K562 (cell line): ENCODE data around the gene PLCB3. TPM values are rescaled to one million over a fixed set of nuclear protein-coding genes. Genes with fewer than 3 reads are reported as not detected.
A peak's percentile ranks its signal among the peaks of the same experiment; 100 is the strongest.

Experiments used
- CBX2 ChIP-seq: fragments of 200-600 bp; sonication (generic); IDR thresholded peaks from one replicate; pipeline ENCODE4 v1.6.1; 2012; ENCODE audit warnings: mild to moderate bottlenecking, low read length, inconsistent platforms; ENCODE audit not compliant: insufficient read depth, poor library complexity, severe bottlenecking
- CBX8 ChIP-seq: fragments of 200-600 bp; sonication (generic); IDR thresholded peaks from 2 replicates; pipeline ENCODE4 v1.6.1; 2012; ENCODE audit warnings: borderline replicate concordance, mixed run types, low read depth, mild to moderate bottlenecking, moderate library complexity, mixed read lengths, low read length, control low read depth, inconsistent platforms; ENCODE audit not compliant: poor library complexity, severe bottlenecking; ENCODE audit errors: extremely low read depth
- CEBPG ChIP-seq, 3 experiments: fragments of 200-800 bp in 1 of 3; sonication (Bioruptor generic) in 1 of 3; sonication (generic) in 1 of 3; formaldehyde crosslinking in 1 of 3; IDR thresholded peaks in 2 of 3; conservative IDR thresholded peaks in 1 of 3; 2 replicates each; pipeline versions ENCODE4 v1.6.1 to v1.8.0; 2016 to 2022; ENCODE audit warnings: missing compliant biosample characterization in 2 of 3, missing genetic modification characterization in 2 of 3, mild to moderate bottlenecking in 1 of 3, missing genetic modification reagents in 1 of 3
- DACH1 ChIP-seq: fragments of 450-650 bp; IDR thresholded peaks from 2 replicates; pipeline ENCODE4 v1.6.1; 2018; ENCODE audit not compliant: partially characterized antibody
- HDAC2 ChIP-seq: fragments of 450-650 bp; IDR thresholded peaks from 2 replicates; pipeline ENCODE4 v1.6.1; 2016; ENCODE audit warnings: mild to moderate bottlenecking
- HNRNPH1 ChIP-seq: fragments of 200-400 bp; formaldehyde crosslinking; optimal IDR thresholded peaks from 2 replicates; pipeline ENCODE3; 2017; ENCODE audit warnings: low read depth, mild to moderate bottlenecking, low read length, moderate library complexity
- PYGO2 ChIP-seq: fragments of 450-650 bp; IDR thresholded peaks from 2 replicates; pipeline ENCODE4 v1.6.1; 2016; ENCODE audit warnings: mild to moderate bottlenecking, missing genetic modification characterization, moderate library complexity, missing compliant biosample characterization
- RBM34 ChIP-seq: fragments of 200-400 bp; formaldehyde crosslinking; IDR thresholded peaks from 2 replicates; pipeline ENCODE4 v1.6.1; 2018; ENCODE audit warnings: low read length, borderline replicate concordance; ENCODE audit not compliant: insufficient read depth
- SMARCA5 ChIP-seq: fragments of 450-650 bp; IDR thresholded peaks from 2 replicates; pipeline ENCODE4 v1.6.1; 2016
- STAT5A ChIP-seq: IDR thresholded peaks from 2 replicates; pipeline ENCODE4 v1.6.1; 2012; ENCODE audit warnings: low read length, inconsistent platforms, borderline replicate concordance
- TOE1 ChIP-seq, 2 experiments: fragments of 450-650 bp in 1 of 2; sonication (generic) in 1 of 2; formaldehyde crosslinking in 1 of 2; IDR thresholded peaks; 2 replicates each; pipeline versions ENCODE4 v1.7.1 to v1.8.0; 2016 to 2022; ENCODE audit warnings: borderline replicate concordance in 2 of 2, mild to moderate bottlenecking in 2 of 2, antibody characterized with exemption in 1 of 2, inconsistent platforms in 1 of 2, low read depth in 1 of 2, missing genetic modification reagents in 1 of 2, moderate library complexity in 1 of 2
- TRIM25 ChIP-seq: fragments of 450-650 bp; IDR thresholded peaks from 2 replicates; pipeline ENCODE4 v1.7.0; 2016; ENCODE audit warnings: borderline replicate concordance
- ZC3H11A ChIP-seq: IDR thresholded peaks from 2 replicates; pipeline ENCODE4 v1.6.1; 2012; ENCODE audit warnings: low read depth, low read length, improper control_type of control experiment
- ZNF140 ChIP-seq: fragments of 250-450 bp; sonication (Bioruptor Pico); IDR thresholded peaks from 2 replicates; pipeline ENCODE4 v1.8.0; 2021; ENCODE audit warnings: moderate library complexity, mild to moderate bottlenecking, inconsistent platforms
- ZNF184 ChIP-seq: sonication (generic); formaldehyde crosslinking; IDR thresholded peaks from 2 replicates; pipeline ENCODE4 v1.5.0; 2020; ENCODE audit warnings: missing genetic modification reagents
- ZNF197 ChIP-seq: fragments of 200-800 bp; sonication (Bioruptor generic); IDR thresholded peaks from 2 replicates; pipeline ENCODE4 v1.6.1; 2016; ENCODE audit warnings: low read depth, missing genetic modification characterization, missing compliant biosample characterization
- ZNF384 ChIP-seq: IDR thresholded peaks from 2 replicates; pipeline ENCODE4 v1.6.1; 2012; ENCODE audit warnings: low read depth, low read length, improper control_type of control experiment
- ZNF445 ChIP-seq: fragments of 250-450 bp; sonication (Bioruptor Pico); IDR thresholded peaks from 2 replicates; pipeline ENCODE4 v1.4.0; 2020; ENCODE audit warnings: low read depth, mild to moderate bottlenecking, moderate library complexity
- ZNF79 ChIP-seq: fragments of 250-450 bp; sonication (Bioruptor Pico); IDR thresholded peaks from 2 replicates; pipeline ENCODE4 v1.4.0; 2020; ENCODE audit warnings: low read depth, mild to moderate bottlenecking, moderate library complexity
- polyA plus RNA-seq, 8 experiments: library from polyadenylated mRNA; depleted of rRNA in 4 of 8; stranded (reverse) in 5 of 8; unstranded in 3 of 8; fragments of >200 nt; fragmentation: Nextera tagmentation in 2 of 8; fragmentation: Illumina TruSeq in 1 of 8; extraction: Ambion mirVana in 2 of 8; extraction: Trizol in 1 of 8; gene quantifications; 2 replicates each; pipeline versions ENCODE4 v1.2.1 to v1.2.3, GENCODE V29; 2011 to 2014; ENCODE audit warnings: inconsistent platforms in 1 of 8, missing spikeins in 1 of 8
- total RNA-seq, 7 experiments: library from RNA; depleted of rRNA in 6 of 7; stranded (reverse); fragments of >200 nt in 6 of 7; fragmentation: Illumina TruSeq in 2 of 7; extraction: Trizol in 2 of 7; gene quantifications; 2 replicates each; pipeline versions ENCODE4 v1.2.1 to v1.2.3, GENCODE V29; 2011 to 2021; ENCODE audit warnings: low replicate concordance in 1 of 7
- TF ChIP-seq, protein P1 (sequence below): fragments of 450-650 bp; IDR thresholded peaks from 2 replicates; pipeline ENCODE4 v1.6.1; 2016; ENCODE audit warnings: antibody characterized with exemption
- TF ChIP-seq, protein P2 (sequence below), 2 experiments: fragments of 200-800 bp in 1 of 2; sonication (Bioruptor generic) in 1 of 2; sonication (generic) in 1 of 2; formaldehyde crosslinking in 1 of 2; IDR thresholded peaks in 1 of 2; conservative IDR thresholded peaks in 1 of 2; 2 replicates each; pipeline versions ENCODE4 v1.5.0 to v1.6.1; 2016 to 2020; ENCODE audit warnings: missing compliant biosample characterization in 1 of 2, missing genetic modification characterization in 1 of 2, missing genetic modification reagents in 1 of 2

The PLCB3 gene
- total and polyA plus RNA-seq, 9 of the 15 experiments (the other 6 are each of a cell fraction or from before 2014, with no cell fraction given), result 0.31 to 44.8 (median 14.6) TPM

- TF ChIP-seq, protein P1, sequence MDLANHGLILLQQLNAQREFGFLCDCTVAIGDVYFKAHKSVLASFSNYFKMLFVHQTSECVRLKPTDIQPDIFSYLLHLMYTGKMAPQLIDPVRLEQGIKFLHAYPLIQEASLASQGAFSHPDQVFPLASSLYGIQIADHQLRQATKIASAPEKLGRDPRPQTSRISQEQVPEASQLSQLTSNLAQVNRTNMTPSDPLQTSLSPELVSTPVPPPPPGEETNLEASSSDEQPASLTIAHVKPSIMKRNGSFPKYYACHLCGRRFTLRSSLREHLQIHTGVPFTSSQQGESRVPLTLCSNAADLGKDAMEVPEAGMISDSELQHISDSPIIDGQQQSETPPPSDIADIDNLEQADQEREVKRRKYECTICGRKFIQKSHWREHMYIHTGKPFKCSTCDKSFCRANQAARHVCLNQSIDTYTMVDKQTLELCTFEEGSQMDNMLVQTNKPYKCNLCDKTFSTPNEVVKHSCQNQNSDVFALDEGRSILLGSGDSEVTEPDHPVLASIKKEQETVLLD, result 0 out of 2 replicates have a peak, but pooled peaks have one; percentile 38
- no peak for TF ChIP-seq SMARCA5
- TF ChIP-seq ZNF140 (CRISPR knock-in tag), result no peak
- no peak for TF ChIP-seq TOE1 (IDR thresholded peaks at IDR 0.05; ENCODE audit: borderline replicate concordance)
- no peak for TF ChIP-seq TOE1 (CRISPR knock-in tag; IDR thresholded peaks at IDR 0.05; ENCODE audit: borderline replicate concordance, low read depth)
- TF ChIP-seq, protein P2, sequence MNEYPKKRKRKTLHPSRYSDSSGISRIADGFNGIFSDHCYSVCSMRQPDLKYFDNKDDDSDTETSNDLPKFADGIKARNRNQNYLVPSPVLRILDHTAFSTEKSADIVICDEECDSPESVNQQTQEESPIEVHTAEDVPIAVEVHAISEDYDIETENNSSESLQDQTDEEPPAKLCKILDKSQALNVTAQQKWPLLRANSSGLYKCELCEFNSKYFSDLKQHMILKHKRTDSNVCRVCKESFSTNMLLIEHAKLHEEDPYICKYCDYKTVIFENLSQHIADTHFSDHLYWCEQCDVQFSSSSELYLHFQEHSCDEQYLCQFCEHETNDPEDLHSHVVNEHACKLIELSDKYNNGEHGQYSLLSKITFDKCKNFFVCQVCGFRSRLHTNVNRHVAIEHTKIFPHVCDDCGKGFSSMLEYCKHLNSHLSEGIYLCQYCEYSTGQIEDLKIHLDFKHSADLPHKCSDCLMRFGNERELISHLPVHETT (CRISPR knock-in tag; conservative IDR thresholded peaks at IDR 0.05 in 1 of 2, IDR thresholded peaks at IDR 0.05 in 1 of 2), result peak; percentile 47 to 89; a peak in 1 of 4 replicates
- no peak for TF ChIP-seq ZNF184 (CRISPR knock-in tag)
- TF ChIP-seq ZNF197 (CRISPR knock-in tag), result no peak
- no peak for TF ChIP-seq CBX8
- no peak for TF ChIP-seq ZNF384
- no peak for TF ChIP-seq ZC3H11A
- no peak for TF ChIP-seq CEBPG (CRISPR knock-in tag; IDR thresholded peaks at IDR 0.05)
- no peak for TF ChIP-seq CEBPG (tag; conservative IDR thresholded peaks at IDR 0.05 in 1 of 2, IDR thresholded peaks at IDR 0.05 in 1 of 2)
- TF ChIP-seq PYGO2 (tag), result no peak
- TF ChIP-seq TRIM25, result no peak
- no peak for TF ChIP-seq CBX2
- TF ChIP-seq HDAC2, result no peak
- no peak for TF ChIP-seq ZNF79 (CRISPR knock-in tag)
- TF ChIP-seq RBM34, result no peak
- TF ChIP-seq DACH1, result no peak
- peak; percentile 100 for TF ChIP-seq HNRNPH1
- no peak for TF ChIP-seq STAT5A
- no peak for TF ChIP-seq ZNF445 (CRISPR knock-in tag)
Measured at GRCh38 chr11:64284962-64285884, 33.9 kb downstream of the PLCB3 start, which contains the start of gene GPR137 (continued).
